GM19099 (cell line): Measurements from ENCODE around the gene ACTC1.

Source experiments
- POLR2A ChIP-seq: IDR thresholded peaks from 3 replicates; pipeline ENCODE4 v1.6.1; 2011; ENCODE audit warnings: low read depth; ENCODE audit not compliant: insufficient read length; ENCODE audit errors: extremely low read depth

ACTC1 gene

GRCh38 chr15:34776606-34777105 is 18.7 kb downstream of the ACTC1 start:
- no peak for TF ChIP-seq POLR2A

- no peak for TF ChIP-seq POLR2A
Observed at GRCh38 chr15:34773917-34774316, 21.4 kb downstream of the ACTC1 start.

- TF ChIP-seq POLR2A = no peak
Observed at GRCh38 chr15:34773013-34773412, 22.3 kb downstream of the ACTC1 start.

- TF ChIP-seq POLR2A = no peak
Observed at GRCh38 chr15:34772312-34772711, 23.0 kb downstream of the ACTC1 start.

- TF ChIP-seq POLR2A = no peak
Observed at GRCh38 chr15:34769711-34770110, 25.6 kb downstream of the ACTC1 start.

GRCh38 chr15:34768530-34768929 is 26.8 kb downstream of the ACTC1 start:
- no peak for TF ChIP-seq POLR2A

- TF ChIP-seq POLR2A = no peak
Observed at GRCh38 chr15:34765741-34766140, 29.6 kb downstream of the ACTC1 start.

- TF ChIP-seq POLR2A = no peak
Observed at GRCh38 chr15:34760909-34761308, 34.4 kb downstream of the ACTC1 start.

- no peak for TF ChIP-seq POLR2A
Observed at GRCh38 chr15:34759992-34760391, 35.4 kb downstream of the ACTC1 start.

- no peak for TF ChIP-seq POLR2A
Observed at GRCh38 chr15:34759347-34759746, 36.0 kb downstream of the ACTC1 start.

GRCh38 chr15:34757262-34757661 is 38.1 kb downstream of the ACTC1 start:
- no peak for TF ChIP-seq POLR2A

GRCh38 chr15:34755419-34755773 is 40.0 kb downstream of the ACTC1 start:
- no peak for TF ChIP-seq POLR2A

GRCh38 chr15:34754674-34755418 is 40.5 kb downstream of the ACTC1 start, which contains the start of gene GJD2:
Gene GJD2, minus strand, starts transcription at chr15:34754998. Its CDS starts 510 bp downstream, at chr15:34754488.
- no peak for TF ChIP-seq POLR2A

- no peak for TF ChIP-seq POLR2A
Observed at GRCh38 chr15:34754171-34754601, 41.2 kb downstream of the ACTC1 start.

- TF ChIP-seq POLR2A = no peak
Observed at GRCh38 chr15:34753236-34753894, 42.0 kb downstream of the ACTC1 start.

- TF ChIP-seq POLR2A = no peak
Observed at GRCh38 chr15:34749691-34750090, 45.7 kb downstream of the ACTC1 start.
